NCI-H82 treated with DMSO at 0.1 percent for 48 hours (cell line): Measurements from ENCODE around the gene RERE.

Experiments
- DNase-seq: peaks from one replicate; lab custom pipeline; 2025; ENCODE audit not compliant: unreplicated experiment; lab: John Stamatoyannopoulos, UW

RERE gene

DNA sequence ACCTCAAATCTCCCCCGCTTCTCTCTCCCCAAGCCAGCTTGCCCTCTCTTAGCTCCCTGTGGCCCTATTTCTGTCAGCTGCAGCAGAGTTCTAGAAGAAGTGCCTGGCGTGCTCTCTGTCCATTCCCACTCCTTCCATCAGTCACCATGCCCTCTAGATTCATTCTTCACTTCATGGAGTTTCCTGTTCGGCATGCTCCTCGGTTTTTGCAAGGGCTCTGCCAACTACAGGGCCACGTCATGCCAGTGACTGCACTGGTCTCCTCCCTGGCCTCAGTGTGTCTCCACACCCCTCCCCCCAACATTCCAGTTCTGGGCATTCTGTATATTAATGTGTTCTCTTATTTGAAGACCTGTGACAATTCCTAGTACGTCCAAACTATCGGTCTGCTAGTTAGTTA is 385.7 kb downstream of the RERE start:
- DNase-seq = no peak

DNA sequence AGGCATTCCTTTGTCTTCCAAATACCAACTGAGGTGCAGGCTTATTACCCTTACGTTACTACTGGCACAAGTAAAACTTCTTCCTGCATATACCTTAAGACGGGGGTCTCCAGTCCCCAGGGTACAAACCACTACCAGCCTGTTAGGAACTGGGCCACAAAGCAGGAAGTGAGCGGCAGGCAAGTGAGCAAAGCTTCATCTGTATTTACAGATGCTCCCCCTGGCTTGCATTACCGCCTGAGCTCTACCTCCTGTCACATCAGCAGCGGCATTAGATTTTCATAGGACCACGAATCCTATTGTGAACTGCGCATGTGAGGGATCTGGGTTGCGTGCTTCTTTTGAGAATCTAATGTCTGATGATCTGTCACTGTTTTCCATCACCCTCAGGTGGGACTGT is 386.4 kb downstream of the RERE start:
- DNase-seq = no peak

GRCh38 chr1:8430476-8430875 is 387.0 kb downstream of the RERE start:
- no peak for DNase-seq

GRCh38 chr1:8429549-8430110 is 387.8 kb downstream of the RERE start:
- no peak for DNase-seq

DNA sequence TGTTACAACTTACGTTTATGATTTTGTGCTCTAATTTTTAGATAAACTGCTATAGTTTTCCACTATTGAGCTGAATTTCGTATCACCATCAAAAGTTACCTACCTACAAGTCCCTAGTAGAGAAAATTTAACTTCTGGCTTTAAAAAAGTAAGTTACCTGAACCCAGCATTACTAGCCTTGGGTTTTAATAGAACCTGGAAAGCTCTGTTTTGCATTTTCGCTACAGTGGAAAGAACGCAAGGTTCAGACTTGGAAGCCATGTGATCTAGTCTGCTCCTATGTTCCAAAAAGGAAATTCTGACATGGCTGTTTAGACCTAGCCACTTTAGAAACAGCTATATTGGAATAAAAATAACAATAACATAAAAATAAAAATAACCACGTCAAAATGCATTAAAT is 389.0 kb downstream of the RERE start:
- no peak for DNase-seq

- DNase-seq = no peak
Measured at GRCh38 chr1:8427986-8428385, 389.5 kb downstream of the RERE start.

DNA sequence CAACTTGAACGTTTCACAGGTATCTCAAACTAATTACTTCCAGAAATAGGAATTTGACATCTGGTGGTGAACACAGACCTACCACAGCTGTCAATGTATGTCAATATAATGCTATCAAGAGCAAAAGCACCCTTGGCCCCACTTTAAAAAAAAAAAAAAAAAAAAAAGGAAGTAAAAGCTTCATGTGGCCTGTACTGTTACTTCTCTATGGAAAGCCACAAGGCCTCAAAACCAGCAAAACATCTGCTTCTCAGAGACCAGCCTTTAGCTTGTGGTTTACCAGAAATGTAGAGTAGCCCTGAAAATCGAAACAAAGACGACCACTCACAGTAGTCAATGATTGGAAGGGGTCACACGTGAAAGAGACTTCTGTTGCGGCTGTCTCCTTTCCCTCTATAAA is 389.9 kb downstream of the RERE start:
- DNase-seq = no peak

GRCh38 chr1:8426996-8427395 is 390.4 kb downstream of the RERE start:
- no peak for DNase-seq

- no peak for DNase-seq
Measured at GRCh38 chr1:8425781-8426161, 391.7 kb downstream of the RERE start.

DNA sequence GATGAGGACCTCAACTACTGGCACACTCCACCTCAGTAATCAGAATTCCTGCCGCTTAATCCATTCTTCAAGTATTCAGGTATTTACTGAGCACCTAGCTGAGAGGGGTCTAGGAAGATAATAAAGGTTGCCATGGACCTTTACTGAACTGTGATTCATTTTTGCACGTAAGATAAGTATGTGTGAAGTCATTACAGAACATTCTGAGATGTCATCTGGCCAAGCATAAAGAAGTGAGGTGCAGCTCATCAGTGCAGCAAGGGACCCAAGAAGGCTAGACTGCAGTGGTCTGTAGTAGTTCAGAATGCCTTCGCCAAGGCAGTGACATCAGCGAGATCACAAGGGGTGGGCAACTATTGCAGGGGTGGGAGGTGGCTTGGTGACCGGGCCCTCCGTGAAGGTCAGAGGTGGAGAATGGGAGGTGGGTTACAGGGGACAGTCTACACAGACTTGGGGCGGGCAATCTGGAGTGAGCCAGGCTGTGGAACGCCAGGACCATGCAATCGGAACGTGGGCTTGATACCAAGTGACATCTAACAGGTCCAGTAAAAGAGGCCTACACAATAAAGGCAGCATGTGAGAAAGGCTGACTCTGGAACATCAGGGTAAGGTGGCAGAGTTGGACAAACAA is 392.2 kb downstream of the RERE start:
- no peak for DNase-seq

DNA sequence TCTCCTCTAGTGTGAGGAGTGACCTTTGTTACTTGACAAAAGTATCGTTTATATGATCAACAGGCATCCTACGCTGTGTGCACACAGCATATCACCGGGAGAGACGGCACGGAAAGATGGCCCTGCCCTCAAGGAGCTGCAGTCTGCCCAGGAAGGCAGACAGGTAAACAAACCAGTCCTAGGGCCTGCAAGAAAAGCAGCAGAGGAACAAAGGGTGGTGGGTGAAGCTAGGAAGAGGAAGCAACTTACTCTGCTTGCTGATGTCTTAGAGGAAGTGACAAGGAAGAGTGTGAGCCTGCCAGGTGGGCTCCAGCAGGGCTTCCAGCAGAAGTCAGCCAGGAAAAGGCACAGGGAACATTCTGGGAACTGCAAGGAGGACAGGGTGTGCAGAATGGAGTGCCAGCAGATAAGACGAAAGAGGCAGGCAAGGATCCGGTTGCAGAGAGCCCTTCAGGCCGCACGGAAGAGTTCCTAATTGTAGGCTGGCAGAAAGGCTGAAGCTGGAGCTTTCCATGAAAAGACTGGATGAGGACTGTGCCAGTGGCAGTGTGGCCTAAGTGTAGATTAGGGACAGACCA is 392.8 kb downstream of the RERE start:
- peak; percentile 29 for DNase-seq

DNA sequence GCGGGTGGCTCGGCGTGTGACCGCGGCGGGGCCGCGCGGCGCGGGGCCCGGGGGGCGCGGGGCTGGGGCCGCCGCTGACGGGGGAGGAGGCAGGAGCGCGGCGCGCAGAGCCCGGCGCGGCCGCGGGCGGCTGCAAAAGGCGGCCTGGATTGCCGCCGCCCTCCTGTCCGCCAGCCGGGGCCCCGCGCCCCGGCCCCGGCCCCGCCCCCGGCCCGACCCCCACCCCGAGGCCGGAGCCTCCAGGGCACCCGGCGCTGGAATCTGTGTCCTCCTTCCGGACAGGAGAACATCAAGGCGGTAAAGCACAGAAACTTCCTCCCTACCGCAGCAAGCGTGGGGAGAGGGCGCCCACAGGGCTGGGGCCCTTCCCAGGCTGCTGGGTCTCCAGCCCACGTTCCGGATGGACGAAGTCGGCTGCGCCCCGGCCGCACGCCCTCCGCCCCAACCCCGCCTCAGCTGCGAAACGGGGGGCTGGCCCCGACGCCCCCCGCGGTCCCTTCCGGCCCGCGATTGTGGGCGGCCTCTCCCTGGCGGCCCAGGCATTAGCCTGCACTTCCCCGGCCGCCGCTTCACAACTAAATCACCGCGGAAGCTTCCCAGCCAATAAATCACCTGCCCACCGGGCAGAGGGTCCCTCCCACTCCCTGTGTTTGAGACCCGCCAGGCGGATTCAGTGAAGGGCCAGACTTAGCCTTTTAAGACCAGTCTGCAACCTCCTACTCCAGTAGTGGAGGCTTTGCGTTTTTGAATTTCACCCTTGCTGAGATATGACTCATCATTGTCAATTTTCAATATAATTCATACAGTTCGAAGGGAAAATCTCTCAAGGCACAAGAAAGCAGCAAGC is 393.5 kb downstream of the RERE start:
- DNase-seq = peak; percentile 75

DNA sequence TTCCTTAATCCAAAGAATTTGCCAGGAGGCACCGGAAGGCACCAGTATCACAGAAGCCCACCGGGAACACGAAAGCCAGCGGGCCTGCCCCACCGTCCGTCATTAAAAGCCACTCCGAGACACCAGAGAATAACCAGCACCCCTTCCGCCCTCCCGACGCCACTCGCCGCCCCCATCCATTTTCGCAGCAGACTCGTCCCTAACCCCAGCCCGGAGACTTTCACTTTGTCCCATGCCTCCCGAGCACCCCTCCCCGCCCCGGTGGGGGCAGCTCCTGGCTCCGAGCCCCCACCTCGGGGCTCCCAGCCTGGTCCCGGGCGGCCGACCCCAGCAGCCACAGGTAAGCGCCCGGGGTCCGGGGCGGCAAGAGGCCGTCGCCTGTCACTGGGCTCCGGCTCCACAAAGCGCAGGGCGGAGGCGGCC is 394.2 kb downstream of the RERE start:
- no peak for DNase-seq

GRCh38 chr1:8422510-8423268 is 394.8 kb downstream of the RERE start:
- DNase-seq = no peak

DNA sequence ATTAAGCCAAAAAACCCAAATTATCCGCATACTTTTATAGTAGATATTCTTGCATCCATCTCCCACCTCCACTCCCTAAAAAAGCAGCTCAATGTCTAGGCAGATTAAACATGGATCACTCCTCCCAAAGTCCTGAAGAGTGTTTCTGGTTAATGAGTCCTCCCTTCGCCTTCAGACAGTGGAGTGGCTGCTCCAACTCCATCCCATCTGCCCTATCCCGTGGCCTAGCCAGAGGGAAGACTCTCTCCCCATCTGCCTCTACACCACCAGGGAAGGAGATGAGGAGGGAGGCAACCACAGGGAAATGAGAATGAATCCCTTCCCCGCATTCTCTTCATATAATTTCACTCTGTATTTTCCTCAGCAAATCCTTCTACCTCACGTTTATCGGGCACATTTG is 395.7 kb downstream of the RERE start:
- DNase-seq = no peak

GRCh38 chr1:8420318-8420717 is 397.1 kb downstream of the RERE start:
- no peak for DNase-seq

GRCh38 chr1:8419861-8420260 is 397.6 kb downstream of the RERE start:
- no peak for DNase-seq

- DNase-seq = no peak
Measured at GRCh38 chr1:8419172-8419571, 398.3 kb downstream of the RERE start.

GRCh38 chr1:8418301-8418700 is 399.1 kb downstream of the RERE start:
- no peak for DNase-seq

- no peak for DNase-seq
Measured at GRCh38 chr1:8417625-8418024, 399.8 kb downstream of the RERE start.

DNA sequence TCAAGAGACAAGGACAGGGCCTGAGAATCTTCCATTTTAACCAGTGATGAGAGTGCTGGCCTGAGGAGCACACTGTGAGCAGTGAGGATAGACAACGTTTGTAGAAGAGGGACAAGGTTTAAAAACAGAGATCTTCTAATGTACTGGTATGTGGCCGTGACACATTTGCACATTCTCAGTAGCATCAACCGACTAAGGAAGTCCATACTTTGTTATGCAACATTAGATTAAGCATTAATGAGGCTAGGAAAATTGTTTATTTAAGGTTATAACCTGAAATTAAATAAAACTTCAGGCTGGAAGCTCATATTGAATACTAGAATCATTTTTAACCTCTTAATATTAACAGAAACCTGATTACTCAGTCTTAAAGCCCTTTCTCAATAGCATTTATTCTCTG is 400.6 kb downstream of the RERE start:
- no peak for DNase-seq
